Cardiac muscle cell (in vitro differentiated cells and primary cell): ENCODE data around the gene TUBGCP5. TPM values are rescaled to one million over a fixed set of nuclear protein-coding genes. Genes with fewer than 3 reads are reported as not detected.

Experiments
- DNase-seq, 2 donors: peaks; one replicate each; pipeline versions ENCODE4 v3.0.0 to v3.0.0-alpha.2; 2010 to 2017; ENCODE audit warnings: low read depth in 1 of 2, low spot score in 1 of 2
- H3K27ac ChIP-seq: fragments of 200-600 bp; sonication (generic); 2 replicates; pipeline ENCODE4 v1.5.1; 2016
- H3K27me3 ChIP-seq: fragments of 200-600 bp; sonication (generic); 2 replicates; pipeline ENCODE4 v1.6.0; 2016; ENCODE audit warnings: control low read depth
- H3K36me3 ChIP-seq: fragments of 200-600 bp; sonication (generic); 2 replicates; pipeline ENCODE4 v1.5.1; 2016; ENCODE audit warnings: control low read depth
- H3K4me1 ChIP-seq: fragments of 200-600 bp; sonication (generic); 2 replicates; pipeline ENCODE4 v1.8.1; 2017; ENCODE audit warnings: low read depth, mild to moderate bottlenecking, mixed run types
- H3K4me3 ChIP-seq: fragments of 200-600 bp; sonication (generic); 2 replicates; pipeline ENCODE4 v1.5.1; 2016; ENCODE audit warnings: mild to moderate bottlenecking
- H3K9me3 ChIP-seq: fragments of 200-600 bp; sonication (generic); 2 replicates; pipeline ENCODE4 v1.5.1; 2017; ENCODE audit warnings: low read depth, mild to moderate bottlenecking, control low read depth
- CTCF ChIP-seq: IDR thresholded peaks from 2 replicates; pipeline ENCODE4 v1.5.1; 2012; ENCODE audit warnings: low read depth, mild to moderate bottlenecking, low read length
- polyA plus RNA-seq: library from polyadenylated mRNA; unstranded; fragments of >200 nt; fragmentation: Nextera tagmentation; extraction: Ambion mirVana; gene quantifications from 2 replicates; pipeline ENCODE4 v1.2.1, GENCODE V29; 2016
- total RNA-seq: library from RNA; depleted of rRNA; stranded (reverse); fragments of >200 nt; gene quantifications from 2 replicates; pipeline ENCODE4 v1.2.3, GENCODE V29; 2016

The TUBGCP5 gene
- total and polyA plus RNA-seq, 2 experiments from 2014 or later = 13.2 to 19.1 TPM

DNA sequence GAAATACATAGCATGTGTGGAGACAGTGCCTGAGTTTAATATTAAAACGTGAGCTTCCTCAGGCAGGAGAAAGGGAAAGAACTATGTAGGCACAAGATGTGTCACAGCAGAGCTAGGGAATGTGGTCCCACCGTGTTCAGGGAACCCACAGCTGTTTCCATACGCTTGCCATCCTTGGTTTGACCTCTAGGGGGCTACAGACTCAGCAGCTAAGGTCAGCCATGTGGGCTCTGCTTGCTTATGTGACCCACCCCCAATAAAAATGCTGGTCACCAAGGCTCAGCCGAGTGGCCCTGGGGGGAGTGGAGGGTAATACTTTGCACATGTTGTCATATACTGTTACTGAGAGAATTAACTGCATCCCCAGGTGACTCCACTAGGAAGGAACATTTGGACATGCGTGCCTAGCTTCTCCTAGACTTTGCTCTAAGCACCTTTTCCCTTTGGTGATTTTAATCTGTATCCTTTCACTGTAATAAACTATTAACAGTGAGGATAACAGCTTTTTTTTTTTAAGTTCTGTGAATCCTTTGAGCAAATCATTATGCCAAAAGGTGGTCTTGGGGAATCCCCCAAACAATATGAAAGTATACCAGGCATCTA lies 3.3 kb downstream of the TUBGCP5 start:
- no peak overlapping the region for H3K4me3 ChIP-seq
- H3K36me3 ChIP-seq = peaks cover 20% of the 10 kb centered on the region
- no peaks in the 10 kb centered on the region for H3K9me3 ChIP-seq
- H3K27ac ChIP-seq = no peak overlapping the region
- peaks cover 6% of the 10 kb centered on the region for H3K4me1 ChIP-seq
- TF ChIP-seq CTCF = peak; percentile 78
- DNase-seq = peak; percentile 61 to 68
- no peaks in the 10 kb centered on the region for H3K27me3 ChIP-seq

DNA sequence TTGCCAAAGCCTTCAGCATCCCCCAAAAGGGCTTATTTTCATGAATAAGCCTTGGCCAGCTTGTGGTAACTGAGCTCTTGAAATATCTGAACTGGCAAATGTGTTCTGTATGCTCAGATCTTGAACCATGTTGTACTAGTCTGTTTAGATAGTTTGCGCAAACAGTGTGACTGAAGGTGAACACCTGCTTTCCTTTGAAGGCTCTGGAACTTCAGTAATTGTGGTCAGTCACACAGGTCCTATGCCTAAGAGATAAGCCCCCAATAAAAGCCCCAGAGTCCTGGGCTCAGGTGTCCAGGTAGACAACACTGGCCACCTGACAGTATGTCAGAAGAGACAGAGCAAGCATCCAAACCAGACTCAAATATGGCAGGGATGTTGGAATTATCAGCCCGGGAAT lies 5.4 kb downstream of the TUBGCP5 start:
- Histone ChIP-seq H3K27me3 (no peaks in the 10 kb centered on the region), H3K4me1 (peaks cover 6% of the 10 kb centered on the region), H3K9me3 (no peaks in the 10 kb centered on the region), H3K4me3 (no peak overlapping the region), H3K36me3 (peaks cover 35% of the 10 kb centered on the region), H3K27ac (no peak overlapping the region)
- DNase-seq = no peak
- no peak for TF ChIP-seq CTCF

DNA sequence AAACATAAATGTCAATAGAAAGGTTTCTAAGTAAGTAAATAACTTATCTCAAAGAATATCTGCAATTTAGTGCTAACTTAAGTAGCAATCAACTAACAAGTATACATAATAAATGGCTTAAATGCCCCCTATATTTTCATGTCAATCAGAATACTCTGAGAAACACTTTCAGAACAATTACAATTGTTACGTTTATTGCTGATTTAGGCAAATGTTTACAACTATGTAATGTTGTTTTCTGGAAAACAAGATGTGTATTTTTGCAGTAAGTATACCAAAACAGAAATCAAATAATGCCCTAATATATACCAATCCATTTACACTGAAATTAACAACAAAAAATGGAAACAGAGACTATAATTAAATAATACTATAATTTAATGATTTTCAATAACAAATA lies 13.2 kb downstream of the TUBGCP5 start:
- no peak for DNase-seq
- H3K27me3 ChIP-seq = no peaks in the 10 kb centered on the region
- H3K4me1 ChIP-seq = no peaks in the 10 kb centered on the region
- no peak for TF ChIP-seq CTCF
- H3K9me3 ChIP-seq = no peaks in the 10 kb centered on the region
- no peak overlapping the region for H3K27ac ChIP-seq
- H3K4me3 ChIP-seq = no peak overlapping the region
- H3K36me3 ChIP-seq = peaks cover 78% of the 10 kb centered on the region

GRCh38 chr15:23022156-23022555 lies 17.2 kb downstream of the TUBGCP5 start:
- Histone ChIP-seq H3K9me3 (no peaks in the 10 kb centered on the region), H3K27ac (no peak overlapping the region), H3K27me3 (no peaks in the 10 kb centered on the region), H3K4me3 (no peak overlapping the region), H3K36me3 (peaks cover 77% of the 10 kb centered on the region), H3K4me1 (no peaks in the 10 kb centered on the region)
- TF ChIP-seq CTCF = no peak
- no peak for DNase-seq

- Histone ChIP-seq H3K36me3 (peaks cover 46% of the 10 kb centered on the region), H3K27me3 (no peaks in the 10 kb centered on the region), H3K9me3 (no peaks in the 10 kb centered on the region), H3K27ac (no peak overlapping the region), H3K4me3 (no peak overlapping the region), H3K4me1 (no peaks in the 10 kb centered on the region)
- no peak for TF ChIP-seq CTCF
- no peak for DNase-seq
Measured at GRCh38 chr15:23014394-23015000, 24.9 kb downstream of the TUBGCP5 start.
